GM23338 (cell line): ENCODE measurements around the gene S1PR1. TPM values are rescaled to one million over a fixed set of nuclear protein-coding genes. Genes with fewer than 3 reads are reported as not detected.

ENCODE experiments used
- ATAC-seq: fragments of 200-7000 bp; cut with Tn5 transposase; 3 replicates; pipeline ENCODE4 v1.9.1; 2020
- DNase-seq: peaks from one replicate; pipeline ENCODE4 v3.0.0-alpha.2; 2015; ENCODE audit warnings: low spot score
- H2AFZ ChIP-seq: fragments of 200-600 bp; sonication (generic); 2 replicates; pipeline ENCODE4 v1.8.0; 2016; ENCODE audit warnings: antibody characterized with exemption, mild to moderate bottlenecking, moderate library complexity
- H3F3A ChIP-seq: fragments of 200-600 bp; sonication (generic); replicated peaks from 2 replicates; pipeline ENCODE4 v1.8.0; 2017; ENCODE audit warnings: antibody characterized with exemption, mixed run types, low read depth
- H3K27ac ChIP-seq: fragments of 200-600 bp; sonication (generic); 2 replicates; pipeline ENCODE4 v1.6.1; 2016; ENCODE audit warnings: low read depth
- H3K27me3 ChIP-seq: fragments of 200-600 bp; sonication (generic); 2 replicates; pipeline ENCODE4 v1.8.0; 2016; ENCODE audit warnings: mild to moderate bottlenecking, mixed run types, moderate library complexity; ENCODE audit not compliant: insufficient read depth
- H3K36me3 ChIP-seq: fragments of 200-600 bp; sonication (generic); 2 replicates; pipeline ENCODE4 v1.8.0; 2016; ENCODE audit warnings: mild to moderate bottlenecking; ENCODE audit not compliant: insufficient read depth
- H3K4me1 ChIP-seq: fragments of 200-600 bp; sonication (generic); 2 replicates; pipeline ENCODE4 v1.8.0; 2016; ENCODE audit warnings: mild to moderate bottlenecking, moderate library complexity; ENCODE audit not compliant: insufficient read depth
- H3K4me2 ChIP-seq: fragments of 200-600 bp; sonication (generic); 2 replicates; pipeline ENCODE4 v1.7.1; 2017; ENCODE audit warnings: mixed run types
- H3K4me3 ChIP-seq: fragments of 200-600 bp; sonication (generic); 2 replicates; pipeline ENCODE4 v1.6.1; 2016; ENCODE audit warnings: mixed run types
- H3K79me2 ChIP-seq: fragments of 200-600 bp; sonication (generic); replicated peaks from 2 replicates; pipeline ENCODE4 v1.8.0; 2017; ENCODE audit warnings: mild to moderate bottlenecking; ENCODE audit not compliant: insufficient read depth
- H3K9me2 ChIP-seq: fragments of 200-600 bp; sonication (generic); 2 replicates; pipeline ENCODE4 v1.8.0; 2017; ENCODE audit not compliant: insufficient read depth
- H4K20me1 ChIP-seq: fragments of 200-600 bp; sonication (generic); replicated peaks from 2 replicates; pipeline ENCODE4 v1.8.0; 2017; ENCODE audit warnings: mild to moderate bottlenecking; ENCODE audit not compliant: insufficient read depth
- H3K27ac Mint-ChIP-seq: 2 replicates; pipeline ENCODE4 v1.8.0; 2020; ENCODE audit warnings: inconsistent platforms, mild to moderate bottlenecking, moderate library complexity, mixed read lengths
- H3K27me3 Mint-ChIP-seq: 3 replicates; pipeline ENCODE4 v1.8.0; 2022; ENCODE audit warnings: low read depth, mild to moderate bottlenecking, moderate library complexity, mixed read lengths, inconsistent platforms; ENCODE audit not compliant: insufficient read depth, poor library complexity
- H3K36me3 Mint-ChIP-seq: 3 replicates; pipeline ENCODE4 v1.8.0; 2021; ENCODE audit warnings: low read depth, mild to moderate bottlenecking, inconsistent platforms, moderate library complexity, mixed read lengths
- H3K4me1 Mint-ChIP-seq: 3 replicates; pipeline ENCODE4 v1.8.0; 2020; ENCODE audit warnings: mild to moderate bottlenecking, inconsistent platforms, mixed read lengths
- H3K4me3 Mint-ChIP-seq: 3 replicates; pipeline ENCODE4 v1.8.0; 2021; ENCODE audit warnings: moderate library complexity, mild to moderate bottlenecking, inconsistent platforms, mixed read lengths
- H3K9me3 Mint-ChIP-seq: 3 replicates; pipeline ENCODE4 v1.8.0; 2020; ENCODE audit warnings: moderate library complexity, mild to moderate bottlenecking, inconsistent platforms, mixed read lengths
- CREB1 ChIP-seq: fragments of 250-450 bp; sonication (Bioruptor Pico); IDR thresholded peaks from 2 replicates; pipeline ENCODE4 v1.5.0; 2020; ENCODE audit warnings: low read depth, mild to moderate bottlenecking, moderate library complexity
- EZH2phosphoT487 ChIP-seq: fragments of 200-600 bp; sonication (generic); IDR thresholded peaks from one replicate; pipeline ENCODE4 v1.8.1; 2018; ENCODE audit warnings: antibody characterized with exemption; ENCODE audit not compliant: unreplicated experiment
- JUNB ChIP-seq: IDR thresholded peaks from one replicate; pipeline ENCODE4 v1.6.1; 2016; ENCODE audit warnings: antibody characterized with exemption; ENCODE audit not compliant: unreplicated experiment
- NANOG ChIP-seq: IDR thresholded peaks from 2 replicates; pipeline ENCODE4 v1.6.1; 2016; ENCODE audit warnings: antibody characterized with exemption, borderline replicate concordance
- STAT1 ChIP-seq: IDR thresholded peaks from one replicate; pipeline ENCODE4 v1.6.1; 2016; ENCODE audit warnings: antibody characterized with exemption; ENCODE audit not compliant: unreplicated experiment
- ZNF331 ChIP-seq: fragments of 250-450 bp; sonication (Bioruptor Pico); IDR thresholded peaks from 2 replicates; pipeline ENCODE4 v1.5.0; 2020; ENCODE audit warnings: low read depth, mild to moderate bottlenecking, moderate library complexity
- ZNF462 ChIP-seq: fragments of 250-450 bp; sonication (Bioruptor Pico); IDR thresholded peaks from 2 replicates; pipeline ENCODE4 v1.5.0; 2020; ENCODE audit warnings: mild to moderate bottlenecking, moderate library complexity
- polyA plus RNA-seq: library from polyadenylated mRNA; unstranded; fragments of >200 nt; fragmentation: Nextera tagmentation; extraction: Ambion mirVana; gene quantifications from 2 replicates; pipeline ENCODE4 v1.2.1, GENCODE V29; 2016
- total RNA-seq: library from RNA; depleted of rRNA; stranded (reverse); fragments of >200 nt; shearing (Covaris generic); gene quantifications from 2 replicates; pipeline ENCODE4 v1.2.3, GENCODE V29; 2014

S1PR1 gene
- total and polyA plus RNA-seq, 2 experiments from 2014 or later, result 2.6 to 4.1 TPM

- Mint-ChIP-seq H3K27me3 (peaks cover 3% of the 10 kb centered on the region), H3K36me3 (no peaks in the 10 kb centered on the region), H3K9me3 (no peaks in the 10 kb centered on the region), H3K27ac (no peak overlapping the region), H3K4me1 (peaks cover 4% of the 10 kb centered on the region; the same call in 1 of the 3 replicates), H3K4me3 (no peak overlapping the region)
- DNase-seq (no peak), ATAC-seq (no peak)
- Histone ChIP-seq H3K27me3 (no peaks in the 10 kb centered on the region), H2AFZ (no peak overlapping the region), H3K36me3 (no peaks in the 10 kb centered on the region), H3K4me3 (no peak overlapping the region), H3K4me2 (no peak overlapping the region), H3K79me2 (no peaks in the 10 kb centered on the region), H4K20me1 (no peaks in the 10 kb centered on the region), H3K4me1 (no peaks in the 10 kb centered on the region), H3K9me2 (no peaks in the 10 kb centered on the region), H3F3A (no peaks in the 10 kb centered on the region), H3K27ac (no peak overlapping the region)
- TF ChIP-seq CREB1 (CRISPR knock-in tag), result no peak
- TF ChIP-seq ZNF462 (CRISPR knock-in tag), result no peak
- TF ChIP-seq STAT1, result no peak
- no peak for TF ChIP-seq ZNF331
- TF ChIP-seq NANOG, result no peak
- no peak for TF ChIP-seq JUNB
- TF ChIP-seq EZH2phosphoT487, result no peak
Measured at GRCh38 chr1:101250222-101250621, 13.4 kb downstream of the S1PR1 start.
